ENCODE measurements around the gene NPAS4.

The NPAS4 gene

GRCh38 chr11:66411323-66411722, 9.5 kb upstream of the NPAS4 start:
- H3K36me3 ChIP-seq (ENCODE audit: insufficient read depth) = no peaks in the 10 kb centered on the region
- no peak overlapping the region for H2AFZ ChIP-seq (ENCODE audit: low read depth)
- H4K20me1 ChIP-seq (ENCODE audit: insufficient read depth) = no peaks in the 10 kb centered on the region
- H3K27me3 ChIP-seq (ENCODE audit: insufficient read depth, low read depth) = peaks cover 85% of the 10 kb centered on the region
- no peak overlapping the region for H3K4me3 ChIP-seq (IDR thresholded peaks at IDR 0.05; ENCODE audit: insufficient read depth, low read depth, low read length)
- H3K9ac ChIP-seq = no peak overlapping the region
- H3K4me1 ChIP-seq (ENCODE audit: low read depth, poor library complexity, severe bottlenecking) = no peaks in the 10 kb centered on the region
- no peaks in the 10 kb centered on the region for H3K79me2 ChIP-seq (ENCODE audit: insufficient read depth, low read depth)
- no peak for TF ChIP-seq CTCF (conservative IDR thresholded peaks at IDR 0.05; ENCODE audit: low read depth, low read length)
- H3K27ac ChIP-seq = no peak overlapping the region
- H3K4me2 ChIP-seq = no peak overlapping the region

DNA sequence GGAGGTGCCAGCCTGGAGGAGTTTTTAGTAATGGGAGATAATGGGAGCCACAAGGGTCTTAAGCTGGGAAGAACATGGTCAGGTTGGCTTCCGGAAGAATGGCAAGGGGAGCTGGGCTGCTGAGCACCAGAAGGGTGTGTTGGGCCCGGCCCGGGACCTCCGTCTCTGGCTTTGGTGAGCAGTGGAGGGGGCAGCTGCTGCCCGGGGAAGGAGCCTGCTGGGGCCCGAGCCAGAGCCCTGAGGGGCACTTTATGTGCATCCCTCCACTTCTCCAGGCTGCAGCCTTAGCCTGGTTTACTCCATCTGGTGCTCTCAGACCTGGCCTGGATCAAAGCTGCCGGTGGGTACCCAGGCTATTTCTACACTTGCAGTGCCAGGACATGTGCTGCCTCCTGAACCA, 8.7 kb upstream of the NPAS4 start:
- Histone ChIP-seq H3K4me1 (ENCODE audit: low read depth, poor library complexity, severe bottlenecking) (no peaks in the 10 kb centered on the region), H4K20me1 (ENCODE audit: insufficient read depth) (no peaks in the 10 kb centered on the region), H3K4me3 (IDR thresholded peaks at IDR 0.05; ENCODE audit: insufficient read depth, low read depth, low read length) (no peak overlapping the region), H2AFZ (ENCODE audit: low read depth) (no peak overlapping the region), H3K27me3 (ENCODE audit: insufficient read depth, low read depth) (peaks cover 85% of the 10 kb centered on the region), H3K9ac (no peak overlapping the region), H3K4me2 (no peak overlapping the region), H3K27ac (no peak overlapping the region), H3K36me3 (ENCODE audit: insufficient read depth) (no peaks in the 10 kb centered on the region), H3K79me2 (ENCODE audit: insufficient read depth, low read depth) (no peaks in the 10 kb centered on the region)
- TF ChIP-seq CTCF (conservative IDR thresholded peaks at IDR 0.05; ENCODE audit: low read depth, low read length) = no peak

GRCh38 chr11:66413167-66413566, 7.7 kb upstream of the NPAS4 start:
- H2AFZ ChIP-seq (ENCODE audit: low read depth) = no peak overlapping the region
- H3K4me3 ChIP-seq (IDR thresholded peaks at IDR 0.05; ENCODE audit: insufficient read depth, low read depth, low read length) = no peak overlapping the region
- no peaks in the 10 kb centered on the region for H4K20me1 ChIP-seq (ENCODE audit: insufficient read depth)
- no peaks in the 10 kb centered on the region for H3K79me2 ChIP-seq (ENCODE audit: insufficient read depth, low read depth)
- peaks cover 9% of the 10 kb centered on the region for H3K4me1 ChIP-seq (ENCODE audit: low read depth, poor library complexity, severe bottlenecking)
- TF ChIP-seq CTCF (conservative IDR thresholded peaks at IDR 0.05; ENCODE audit: low read depth, low read length) = no peak
- no peak overlapping the region for H3K27ac ChIP-seq
- no peak overlapping the region for H3K9ac ChIP-seq
- H3K27me3 ChIP-seq (ENCODE audit: insufficient read depth, low read depth) = peaks cover 84% of the 10 kb centered on the region
- no peak overlapping the region for H3K4me2 ChIP-seq
- H3K36me3 ChIP-seq (ENCODE audit: insufficient read depth) = no peaks in the 10 kb centered on the region

DNA sequence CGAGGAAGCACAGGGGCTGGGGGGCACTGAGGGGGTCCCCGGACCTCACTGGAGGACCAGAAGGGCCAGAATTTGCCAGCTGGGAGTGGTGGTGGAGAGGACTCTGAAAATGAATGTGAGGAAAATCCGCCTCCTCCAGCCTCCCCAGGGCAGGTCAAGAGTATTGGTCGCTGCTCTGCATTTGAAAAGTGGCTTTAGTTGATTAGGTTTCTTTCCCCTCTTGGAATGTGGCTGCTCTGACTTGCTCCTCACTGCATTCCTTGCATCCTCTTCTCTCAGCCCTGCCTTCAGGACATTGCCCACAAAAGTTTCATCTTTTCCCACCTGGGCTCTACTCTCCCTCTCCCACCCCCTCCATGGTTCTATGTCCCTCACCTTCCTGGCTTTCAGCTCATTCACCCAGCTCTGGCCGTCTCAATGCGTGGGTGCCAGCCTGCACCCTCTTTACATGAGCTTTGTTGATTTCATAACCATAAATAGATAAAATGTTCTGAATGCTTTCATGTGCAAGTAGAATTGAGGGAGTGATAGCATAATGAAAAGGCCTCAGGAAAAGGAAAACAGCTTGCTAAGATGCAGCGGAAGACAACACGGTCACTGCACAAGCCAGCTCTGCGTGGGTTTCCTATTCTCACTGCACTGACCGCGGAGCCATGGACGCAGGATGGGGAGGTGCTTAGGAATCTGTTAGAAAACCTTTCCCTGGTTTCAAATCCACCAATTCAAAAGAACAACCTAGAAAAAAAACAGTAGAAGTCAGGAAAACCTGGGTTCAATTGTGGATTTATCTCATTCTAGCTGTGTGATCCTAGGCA, 6.5 kb upstream of the NPAS4 start:
- Histone ChIP-seq H3K36me3 (ENCODE audit: insufficient read depth) (no peaks in the 10 kb centered on the region), H2AFZ (ENCODE audit: low read depth) (no peak overlapping the region), H4K20me1 (ENCODE audit: insufficient read depth) (no peaks in the 10 kb centered on the region), H3K27ac (no peak overlapping the region), H3K4me3 (IDR thresholded peaks at IDR 0.05; ENCODE audit: insufficient read depth, low read depth, low read length) (no peak overlapping the region), H3K9ac (no peak overlapping the region), H3K4me1 (ENCODE audit: low read depth, poor library complexity, severe bottlenecking) (peaks cover 13% of the 10 kb centered on the region), H3K79me2 (ENCODE audit: insufficient read depth, low read depth) (no peaks in the 10 kb centered on the region), H3K27me3 (ENCODE audit: insufficient read depth, low read depth) (peaks cover 84% of the 10 kb centered on the region), H3K4me2 (no peak overlapping the region)
- TF ChIP-seq CTCF (conservative IDR thresholded peaks at IDR 0.05; ENCODE audit: low read depth, low read length) = no peak
